ENCODE measurements around the gene KCNQ1. TPM values are rescaled to one million over a fixed set of nuclear protein-coding genes. Genes with fewer than 3 reads are reported as not detected.

Gene KCNQ1
- total RNA-seq, 1 experiment from 2014 or later = 10.7 TPM

DNA sequence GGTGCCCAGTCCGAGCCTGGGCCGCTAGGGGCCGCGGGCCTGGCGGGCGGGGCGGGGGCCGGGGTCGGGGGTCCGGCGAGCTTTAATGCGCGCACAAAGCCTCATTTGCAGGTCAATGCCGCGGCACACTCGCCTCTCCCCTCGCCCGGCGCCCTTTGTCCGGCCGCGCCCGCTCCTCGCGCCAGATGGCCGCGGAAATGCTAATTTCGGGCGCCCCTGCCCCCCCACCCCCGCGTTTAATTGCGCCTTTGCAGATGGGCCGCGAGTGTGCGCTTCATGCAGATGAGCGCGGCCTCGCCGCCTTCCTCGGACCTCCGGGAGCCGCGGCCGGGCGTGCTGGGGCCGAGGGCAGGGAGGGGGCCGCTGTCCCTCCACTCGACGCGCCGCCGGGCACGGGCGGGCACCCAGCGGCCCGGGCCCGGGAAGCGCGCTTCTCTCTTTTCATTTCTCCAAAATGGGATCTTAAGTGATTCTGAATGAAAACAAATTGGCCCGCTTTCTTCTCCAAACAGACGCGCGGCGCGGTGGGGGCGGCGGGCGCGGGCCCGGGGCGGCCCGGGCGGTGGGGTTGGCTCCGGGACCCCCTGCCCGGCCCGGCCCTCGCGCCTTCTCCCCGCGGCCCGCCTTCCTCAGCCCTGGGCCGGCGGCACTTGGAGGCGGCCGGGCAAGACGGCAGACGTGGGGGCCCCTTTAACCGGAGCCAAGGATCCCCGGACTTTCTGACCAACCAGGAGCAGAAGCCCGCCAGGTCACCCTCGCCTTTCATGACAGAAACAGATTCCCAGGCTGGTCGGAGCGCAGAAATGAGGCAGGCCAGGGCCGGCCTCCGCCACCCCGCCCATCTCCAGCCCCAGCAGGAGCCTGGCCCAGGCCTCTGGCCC, 417.8 kb downstream of the KCNQ1 start:
- no peaks in the 10 kb centered on the region for H3K79me2 ChIP-seq (ENCODE audit: insufficient read depth, low read length)
- no peaks in the 10 kb centered on the region for H4K20me1 ChIP-seq (ENCODE audit: insufficient read depth)
- H3K4me2 ChIP-seq (ENCODE audit: low read length) = no peak overlapping the region
- no peak overlapping the region for H3K4me3 ChIP-seq (replicated peaks in 1 of 2; ENCODE audit: low read depth in 1 of 2, low read length in 2 of 2)
- BruUV-seq (replicated peaks) = no TSS peak
- DNase-seq (ENCODE audit: low read depth, low spot score) = no peak
- no peak for TF ChIP-seq SP1 (IDR thresholded peaks at IDR 0.05; ENCODE audit: low read depth)
- no peak for TF ChIP-seq POLR2A (IDR thresholded peaks at IDR 0.05; ENCODE audit: borderline replicate concordance, extremely low read depth, insufficient read depth, insufficient read length)
- TF ChIP-seq ELF1 (IDR thresholded peaks at IDR 0.05; ENCODE audit: borderline replicate concordance, low read depth) = no peak
- no peak for TF ChIP-seq TCF7L2 (IDR thresholded peaks at IDR 0.05; ENCODE audit: borderline replicate concordance, extremely low read depth, insufficient read depth, insufficient read length)
- TF ChIP-seq, protein P1, sequence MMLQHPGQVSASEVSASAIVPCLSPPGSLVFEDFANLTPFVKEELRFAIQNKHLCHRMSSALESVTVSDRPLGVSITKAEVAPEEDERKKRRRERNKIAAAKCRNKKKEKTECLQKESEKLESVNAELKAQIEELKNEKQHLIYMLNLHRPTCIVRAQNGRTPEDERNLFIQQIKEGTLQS (IDR thresholded peaks at IDR 0.05) = no peak
- TF ChIP-seq EZH2phosphoT487 (IDR thresholded peaks at IDR 0.05; ENCODE audit: borderline replicate concordance) = no peak
- TF ChIP-seq EZH2 (IDR thresholded peaks at IDR 0.05) = no peak
- no peak for TF ChIP-seq RAD21 (IDR thresholded peaks at IDR 0.05; ENCODE audit: low read depth)
- TF ChIP-seq ZNF274 (IDR thresholded peaks at IDR 0.05; ENCODE audit: low read depth, low read length) = no peak
- no peak for TF ChIP-seq POLR2AphosphoS5 (IDR thresholded peaks at IDR 0.05; ENCODE audit: low read depth, low read length)
- TF ChIP-seq, protein P2, sequence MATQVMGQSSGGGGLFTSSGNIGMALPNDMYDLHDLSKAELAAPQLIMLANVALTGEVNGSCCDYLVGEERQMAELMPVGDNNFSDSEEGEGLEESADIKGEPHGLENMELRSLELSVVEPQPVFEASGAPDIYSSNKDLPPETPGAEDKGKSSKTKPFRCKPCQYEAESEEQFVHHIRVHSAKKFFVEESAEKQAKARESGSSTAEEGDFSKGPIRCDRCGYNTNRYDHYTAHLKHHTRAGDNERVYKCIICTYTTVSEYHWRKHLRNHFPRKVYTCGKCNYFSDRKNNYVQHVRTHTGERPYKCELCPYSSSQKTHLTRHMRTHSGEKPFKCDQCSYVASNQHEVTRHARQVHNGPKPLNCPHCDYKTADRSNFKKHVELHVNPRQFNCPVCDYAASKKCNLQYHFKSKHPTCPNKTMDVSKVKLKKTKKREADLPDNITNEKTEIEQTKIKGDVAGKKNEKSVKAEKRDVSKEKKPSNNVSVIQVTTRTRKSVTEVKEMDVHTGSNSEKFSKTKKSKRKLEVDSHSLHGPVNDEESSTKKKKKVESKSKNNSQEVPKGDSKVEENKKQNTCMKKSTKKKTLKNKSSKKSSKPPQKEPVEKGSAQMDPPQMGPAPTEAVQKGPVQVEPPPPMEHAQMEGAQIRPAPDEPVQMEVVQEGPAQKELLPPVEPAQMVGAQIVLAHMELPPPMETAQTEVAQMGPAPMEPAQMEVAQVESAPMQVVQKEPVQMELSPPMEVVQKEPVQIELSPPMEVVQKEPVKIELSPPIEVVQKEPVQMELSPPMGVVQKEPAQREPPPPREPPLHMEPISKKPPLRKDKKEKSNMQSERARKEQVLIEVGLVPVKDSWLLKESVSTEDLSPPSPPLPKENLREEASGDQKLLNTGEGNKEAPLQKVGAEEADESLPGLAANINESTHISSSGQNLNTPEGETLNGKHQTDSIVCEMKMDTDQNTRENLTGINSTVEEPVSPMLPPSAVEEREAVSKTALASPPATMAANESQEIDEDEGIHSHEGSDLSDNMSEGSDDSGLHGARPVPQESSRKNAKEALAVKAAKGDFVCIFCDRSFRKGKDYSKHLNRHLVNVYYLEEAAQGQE (IDR thresholded peaks at IDR 0.05; ENCODE audit: low read depth) = no peak
- TF ChIP-seq JUND (IDR thresholded peaks at IDR 0.05) = no peak
- TF ChIP-seq, protein P3, sequence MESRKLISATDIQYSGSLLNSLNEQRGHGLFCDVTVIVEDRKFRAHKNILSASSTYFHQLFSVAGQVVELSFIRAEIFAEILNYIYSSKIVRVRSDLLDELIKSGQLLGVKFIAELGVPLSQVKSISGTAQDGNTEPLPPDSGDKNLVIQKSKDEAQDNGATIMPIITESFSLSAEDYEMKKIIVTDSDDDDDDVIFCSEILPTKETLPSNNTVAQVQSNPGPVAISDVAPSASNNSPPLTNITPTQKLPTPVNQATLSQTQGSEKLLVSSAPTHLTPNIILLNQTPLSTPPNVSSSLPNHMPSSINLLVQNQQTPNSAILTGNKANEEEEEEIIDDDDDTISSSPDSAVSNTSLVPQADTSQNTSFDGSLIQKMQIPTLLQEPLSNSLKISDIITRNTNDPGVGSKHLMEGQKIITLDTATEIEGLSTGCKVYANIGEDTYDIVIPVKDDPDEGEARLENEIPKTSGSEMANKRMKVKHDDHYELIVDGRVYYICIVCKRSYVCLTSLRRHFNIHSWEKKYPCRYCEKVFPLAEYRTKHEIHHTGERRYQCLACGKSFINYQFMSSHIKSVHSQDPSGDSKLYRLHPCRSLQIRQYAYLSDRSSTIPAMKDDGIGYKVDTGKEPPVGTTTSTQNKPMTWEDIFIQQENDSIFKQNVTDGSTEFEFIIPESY (IDR thresholded peaks at IDR 0.05; ENCODE audit: extremely low read depth, insufficient replicate concordance, low read length) = no peak
- no peak for TF ChIP-seq EGR1 (IDR thresholded peaks at IDR 0.05; ENCODE audit: low read depth)
- TF ChIP-seq SRF (IDR thresholded peaks at IDR 0.05; ENCODE audit: low read depth) = no peak
- TF ChIP-seq, protein P4, sequence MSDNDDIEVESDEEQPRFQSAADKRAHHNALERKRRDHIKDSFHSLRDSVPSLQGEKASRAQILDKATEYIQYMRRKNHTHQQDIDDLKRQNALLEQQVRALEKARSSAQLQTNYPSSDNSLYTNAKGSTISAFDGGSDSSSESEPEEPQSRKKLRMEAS (IDR thresholded peaks at IDR 0.05) = no peak
- TF ChIP-seq CEBPB (IDR thresholded peaks at IDR 0.05; ENCODE audit: low read depth) = no peak
- TF ChIP-seq CBX3 (IDR thresholded peaks at IDR 0.05; ENCODE audit: low read depth) = no peak
- no peak overlapping the region for H2AFZ ChIP-seq (ENCODE audit: low read depth, low read length, poor library complexity, severe bottlenecking)
- H3K27ac ChIP-seq (ENCODE audit: low read depth, low read length) = no peak overlapping the region
- RAD21 ChIA-PET (ENCODE audit: low non-redundant PET in 1 of 2, low total read pairs in 2 of 2, uncharacterized antibody in 2 of 2, unreplicated experiment in 2 of 2) = no interaction called here
- no peaks in the 10 kb centered on the region for H3K9me3 ChIP-seq (ENCODE audit: control insufficient read depth in 1 of 2, insufficient read depth in 1 of 2, low read depth in 1 of 2, low read length in 2 of 2)
- H3K36me3 ChIP-seq (ENCODE audit: control insufficient read depth in 1 of 2, insufficient read depth in 2 of 2, low read length in 2 of 2) = no peaks in the 10 kb centered on the region
- no peaks in the 10 kb centered on the region for H3K27me3 ChIP-seq (ENCODE audit: insufficient read depth, low read length)
- H3K9ac ChIP-seq (ENCODE audit: low read length) = no peak overlapping the region
- CTCF ChIA-PET = no interaction called here
- no peak for ATAC-seq
- H3K4me1 ChIP-seq (ENCODE audit: control insufficient read depth in 1 of 2, insufficient read depth in 2 of 2, low read length in 2 of 2) = peaks cover 7 to 17% of the 10 kb centered on the region in 2 experiments; a peak in 3 of 4 replicates
- intact Hi-C loops (cut with micrococcal nuclease) = no loop called here
- POLR2A ChIA-PET = no interaction called here
- H3K9me2 ChIP-seq (ENCODE audit: insufficient read depth) = no peaks in the 10 kb centered on the region
